ENCODE measurements around the gene MEGF10. TPM values are rescaled to one million over a fixed set of nuclear protein-coding genes. Genes with fewer than 3 reads are reported as not detected.

Gene MEGF10
- total and polyA plus RNA-seq, 10 donors = 0.02 to 2.2 (median 0.22) TPM

GRCh38 chr5:127330116-127330515 is 39.5 kb downstream of the MEGF10 start:
- no peak overlapping the region for H3K4me3 ChIP-seq
- no peaks in the 10 kb centered on the region for H3K36me3 ChIP-seq
- no peak overlapping the region for H3K27ac ChIP-seq
- WGBS, 5 donors = 88 to 94% (median 89%) methylated on average over 3 of the region's 3 CpGs
- DNase-seq = no peak
- H3K27me3 ChIP-seq (replicated peaks in 1 of 7) = peaks cover 0 to 5% (median 0%) of the 10 kb centered on the region in 7 donors
- intact Hi-C loops (cut with DNase I; ENCODE audit: low total_unique reads) = no loop called here
- TF ChIP-seq POLR2A (IDR thresholded peaks at IDR 0.05) (no peak), CTCF (IDR thresholded peaks at IDR 0.05 in 8 of 11, conservative IDR thresholded peaks at IDR 0.05 in 3 of 11) (no peak), POLR2AphosphoS5 (IDR thresholded peaks at IDR 0.05) (no peak)
- no peaks in the 10 kb centered on the region for H3K9me3 ChIP-seq
- no peaks in the 10 kb centered on the region for H3K4me1 ChIP-seq

- Histone ChIP-seq H3K27ac (no peak overlapping the region), H3K36me3 (no peaks in the 10 kb centered on the region), H3K4me3 (no peak overlapping the region), H3K4me1 (no peaks in the 10 kb centered on the region), H3K9me3 (no peaks in the 10 kb centered on the region), H3K27me3 (replicated peaks in 1 of 7) (peaks cover 0 to 5% (median 0%) of the 10 kb centered on the region in 7 donors)
- WGBS, 5 donors = 77 to 94% (median 85%) methylated on average over 3 of the region's 3 CpGs
- no peak for DNase-seq
- intact Hi-C loops (cut with DNase I; ENCODE audit: low total_unique reads) = no loop called here
- TF ChIP-seq POLR2A (IDR thresholded peaks at IDR 0.05) = no peak
- TF ChIP-seq CTCF (IDR thresholded peaks at IDR 0.05 in 8 of 11, conservative IDR thresholded peaks at IDR 0.05 in 3 of 11) = no peak
- no peak for TF ChIP-seq POLR2AphosphoS5 (IDR thresholded peaks at IDR 0.05)
Observed at GRCh38 chr5:127331890-127332649, 41.5 kb downstream of the MEGF10 start.

- H3K4me1 ChIP-seq = no peaks in the 10 kb centered on the region
Observed at GRCh38 chr5:127333483-127333882, 42.9 kb downstream of the MEGF10 start.

More at GRCh38 chr5:127333483-127333882, 42.9 kb downstream of the MEGF10 start:
- no peak for TF ChIP-seq POLR2AphosphoS5 (IDR thresholded peaks at IDR 0.05)
- no peak for TF ChIP-seq POLR2A (IDR thresholded peaks at IDR 0.05)
- TF ChIP-seq CTCF (IDR thresholded peaks at IDR 0.05 in 8 of 11, conservative IDR thresholded peaks at IDR 0.05 in 3 of 11) = no peak
- Histone ChIP-seq H3K27me3 (replicated peaks in 1 of 7) (peaks cover 0 to 5% (median 0%) of the 10 kb centered on the region in 7 donors), H3K4me3 (no peak overlapping the region), H3K27ac (no peak overlapping the region), H3K36me3 (no peaks in the 10 kb centered on the region), H3K9me3 (no peaks in the 10 kb centered on the region)
- WGBS, 5 donors = 78 to 92% (median 84%) methylated on average over 3 of the region's 3 CpGs
- intact Hi-C loops (cut with DNase I; ENCODE audit: low total_unique reads) = no loop called here
- no peak for DNase-seq

Measured in spleen (tissue), 11 donors.